Mesothelial cell of epicardium (in vitro differentiated cells): Measurements from ENCODE around the gene FAM163B. TPM values are rescaled to one million over a fixed set of nuclear protein-coding genes. Genes with fewer than 3 reads are reported as not detected.

Source experiments
- DNase-seq, 2 experiments: peaks; one replicate each; pipeline ENCODE4 v3.0.0; 2021; ENCODE audit warnings: low spot score in 2 of 2; ENCODE audit not compliant: unreplicated experiment in 2 of 2
- H3K27ac Mint-ChIP-seq: 2 replicates; pipeline ENCODE4 v1.8.0; 2021; ENCODE audit warnings: mixed read lengths
- H3K27me3 Mint-ChIP-seq: 2 replicates; pipeline ENCODE4 v1.8.0; 2021; ENCODE audit warnings: low read depth, mixed read lengths
- H3K36me3 Mint-ChIP-seq: 2 replicates; pipeline ENCODE4 v1.8.0; 2021; ENCODE audit warnings: mixed read lengths
- H3K4me1 Mint-ChIP-seq: 2 replicates; pipeline ENCODE4 v1.8.0; 2021; ENCODE audit warnings: mixed read lengths
- H3K4me3 Mint-ChIP-seq: 2 replicates; pipeline ENCODE4 v1.8.0; 2021; ENCODE audit warnings: mild to moderate bottlenecking, moderate library complexity, mixed read lengths
- H3K9me3 Mint-ChIP-seq: 2 replicates; pipeline ENCODE4 v1.8.0; 2021; ENCODE audit warnings: mixed read lengths
- total RNA-seq: library from RNA; stranded (reverse); gene quantifications from 3 replicates; pipeline ENCODE4 v1.2.1, GENCODE V29; 2021
- TF ChIP-seq, protein P1 (sequence below): fragments of 200-600 bp; sonication (generic); IDR thresholded peaks from one replicate; pipeline ENCODE4 v1.5.0; 2021; ENCODE audit warnings: antibody characterized with exemption; ENCODE audit not compliant: unreplicated experiment

The FAM163B gene
- total RNA-seq, 1 donor from 2014 or later = 0.72 TPM

DNA sequence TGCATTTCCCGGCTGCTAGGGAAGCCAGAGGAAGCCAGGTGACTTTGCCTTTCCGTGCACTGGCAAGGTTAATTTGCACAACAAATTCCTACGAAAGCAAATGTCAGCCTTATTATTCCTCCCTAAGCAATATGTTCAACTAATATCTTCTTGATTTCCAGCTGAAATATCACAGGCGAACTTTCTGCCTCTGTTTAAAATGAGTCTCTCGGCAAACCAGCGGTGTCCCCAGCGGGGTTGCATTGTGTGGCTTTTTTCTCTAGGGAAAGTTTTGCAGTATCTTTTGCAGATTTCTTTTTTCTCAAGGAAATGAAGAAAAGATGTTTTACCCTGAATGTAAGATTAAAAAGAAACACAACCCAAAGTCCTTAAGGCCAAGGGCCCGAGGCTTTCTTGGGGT lies 28.9 kb upstream of the FAM163B start:
- Mint-ChIP-seq H3K4me1 (peaks cover 14% of the 10 kb centered on the region), H3K36me3 (no peaks in the 10 kb centered on the region), H3K27ac (no peak overlapping the region), H3K27me3 (peaks cover 24% of the 10 kb centered on the region), H3K4me3 (no peak overlapping the region), H3K9me3 (no peaks in the 10 kb centered on the region)
- TF ChIP-seq, protein P1, sequence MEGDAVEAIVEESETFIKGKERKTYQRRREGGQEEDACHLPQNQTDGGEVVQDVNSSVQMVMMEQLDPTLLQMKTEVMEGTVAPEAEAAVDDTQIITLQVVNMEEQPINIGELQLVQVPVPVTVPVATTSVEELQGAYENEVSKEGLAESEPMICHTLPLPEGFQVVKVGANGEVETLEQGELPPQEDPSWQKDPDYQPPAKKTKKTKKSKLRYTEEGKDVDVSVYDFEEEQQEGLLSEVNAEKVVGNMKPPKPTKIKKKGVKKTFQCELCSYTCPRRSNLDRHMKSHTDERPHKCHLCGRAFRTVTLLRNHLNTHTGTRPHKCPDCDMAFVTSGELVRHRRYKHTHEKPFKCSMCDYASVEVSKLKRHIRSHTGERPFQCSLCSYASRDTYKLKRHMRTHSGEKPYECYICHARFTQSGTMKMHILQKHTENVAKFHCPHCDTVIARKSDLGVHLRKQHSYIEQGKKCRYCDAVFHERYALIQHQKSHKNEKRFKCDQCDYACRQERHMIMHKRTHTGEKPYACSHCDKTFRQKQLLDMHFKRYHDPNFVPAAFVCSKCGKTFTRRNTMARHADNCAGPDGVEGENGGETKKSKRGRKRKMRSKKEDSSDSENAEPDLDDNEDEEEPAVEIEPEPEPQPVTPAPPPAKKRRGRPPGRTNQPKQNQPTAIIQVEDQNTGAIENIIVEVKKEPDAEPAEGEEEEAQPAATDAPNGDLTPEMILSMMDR = no peak
- no peak for DNase-seq

DNA sequence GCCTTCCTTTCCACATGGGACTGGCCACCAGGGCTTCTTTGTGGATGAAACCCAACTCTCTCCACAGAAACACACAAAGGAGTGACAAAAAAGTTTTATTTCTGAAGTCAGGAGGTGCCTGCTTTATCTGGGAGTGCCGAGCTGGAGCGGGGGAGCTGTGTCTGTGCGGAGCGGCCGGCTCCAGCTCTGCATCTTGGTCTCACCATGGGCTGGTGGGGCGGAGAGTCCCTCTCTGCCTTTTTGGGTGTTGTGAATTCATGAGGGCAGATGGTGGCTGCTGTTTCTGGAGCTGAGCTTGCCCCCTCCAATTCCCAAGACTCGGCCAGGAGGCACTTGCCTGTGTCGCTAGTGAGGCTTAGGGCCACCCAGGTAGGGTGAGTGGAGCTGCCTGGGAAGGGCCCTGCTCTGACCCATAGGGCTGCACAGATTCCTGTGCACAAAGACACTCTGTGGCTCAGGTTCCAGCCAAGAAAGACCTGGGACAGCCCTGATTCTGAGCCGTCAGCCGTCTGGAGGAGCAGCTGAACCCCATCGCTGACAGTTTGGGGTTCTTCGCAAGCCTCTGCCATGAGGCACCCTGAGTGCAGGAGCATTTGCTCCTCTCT lies 28.4 kb upstream of the FAM163B start:
- no peak for DNase-seq
- peaks cover 18% of the 10 kb centered on the region for H3K4me1 Mint-ChIP-seq
- no peak overlapping the region for H3K27ac Mint-ChIP-seq
- TF ChIP-seq, protein P1 = no peak
- no peaks in the 10 kb centered on the region for H3K36me3 Mint-ChIP-seq
- H3K27me3 Mint-ChIP-seq = peaks cover 24% of the 10 kb centered on the region
- H3K9me3 Mint-ChIP-seq = no peaks in the 10 kb centered on the region
- no peak overlapping the region for H3K4me3 Mint-ChIP-seq

DNA sequence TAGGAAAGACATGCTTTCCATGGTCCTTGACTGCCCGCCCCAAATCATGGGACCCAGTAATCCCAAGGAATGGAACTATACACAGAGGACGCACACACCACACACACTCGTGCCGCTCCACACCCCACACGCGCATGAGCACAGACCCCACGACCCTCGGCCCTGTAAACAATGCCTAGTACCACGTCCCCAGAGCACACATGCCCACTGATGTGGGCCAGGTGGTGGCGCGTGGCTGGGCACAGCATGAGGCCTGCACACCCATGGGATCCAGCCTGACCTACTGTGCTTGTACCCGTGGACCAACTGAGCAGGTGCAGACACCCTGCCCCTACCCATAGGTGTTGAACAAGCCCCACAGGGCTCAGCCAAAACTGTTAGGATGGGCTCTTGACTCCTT lies 27.7 kb upstream of the FAM163B start:
- Mint-ChIP-seq H3K27ac (no peak overlapping the region), H3K36me3 (no peaks in the 10 kb centered on the region), H3K4me1 (peaks cover 18% of the 10 kb centered on the region), H3K9me3 (no peaks in the 10 kb centered on the region), H3K4me3 (no peak overlapping the region), H3K27me3 (peaks cover 24% of the 10 kb centered on the region)
- TF ChIP-seq, protein P1 = no peak
- DNase-seq = no peak

DNA sequence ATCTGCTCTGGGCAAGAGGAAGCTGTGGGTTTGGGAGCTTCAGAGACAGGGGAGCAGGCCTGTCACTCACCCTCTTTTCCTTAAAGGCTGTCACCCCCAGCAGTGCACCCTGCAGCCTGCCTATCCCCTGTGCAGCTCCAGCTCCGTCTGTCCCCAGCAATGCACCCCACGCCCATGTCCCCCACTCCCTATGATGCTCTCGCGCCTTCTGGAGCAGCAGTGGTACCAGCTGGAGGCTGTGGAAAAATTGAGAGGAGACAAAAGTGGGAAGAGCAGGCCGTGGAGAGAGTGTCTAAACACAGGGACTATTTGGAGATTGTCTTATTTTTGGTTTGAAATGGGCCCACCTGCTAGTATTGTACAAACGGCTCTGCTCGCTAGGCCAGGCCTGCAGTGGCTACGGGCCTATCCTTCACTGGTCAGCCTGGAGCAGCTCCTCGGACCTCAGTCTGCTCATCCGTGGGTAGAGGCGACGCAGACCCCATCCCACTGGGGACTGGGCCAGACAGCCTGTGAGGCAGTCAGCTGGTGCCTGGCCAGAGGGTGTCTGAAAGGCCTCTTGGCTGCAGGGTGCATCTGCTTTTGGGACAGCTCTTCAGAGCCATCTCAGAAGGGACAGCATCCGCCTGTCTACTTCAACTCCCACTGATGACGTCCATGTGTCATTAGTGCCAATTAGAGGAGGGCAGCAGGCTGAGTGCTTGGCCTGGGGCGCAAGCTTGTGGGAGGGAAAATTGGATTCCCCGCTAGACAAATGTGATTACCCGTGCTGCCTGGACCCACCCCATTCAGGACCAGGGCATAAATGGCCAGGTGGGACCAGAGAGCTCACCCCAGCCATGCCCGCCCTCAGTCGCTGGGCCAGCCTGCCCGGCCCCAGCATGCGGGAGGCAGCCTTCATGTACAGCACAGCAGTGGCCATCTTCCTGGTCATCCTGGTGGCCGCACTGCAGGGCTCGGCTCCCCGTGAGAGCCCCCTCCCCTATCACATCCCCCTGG lies 26.6 kb upstream of the FAM163B start, which contains the start of gene DBH:
Gene DBH, plus strand, starts transcription at position 831 of the 999 bp plus-strand sequence. Its CDS starts 9 bp downstream, at position 840.
- no peak within 1 kb of the TSS for H3K27ac Mint-ChIP-seq
- no peak for DNase-seq
- H3K4me1 Mint-ChIP-seq = peaks cover 18% of the 10 kb centered on the region
- H3K9me3 Mint-ChIP-seq = no peaks in the 10 kb centered on the region
- TF ChIP-seq, protein P1 = no peak
- H3K4me3 Mint-ChIP-seq = no peak within 1 kb of the TSS
- peaks cover 21% of the 10 kb centered on the region for H3K27me3 Mint-ChIP-seq
- no peaks in the 10 kb centered on the region for H3K36me3 Mint-ChIP-seq

DNA sequence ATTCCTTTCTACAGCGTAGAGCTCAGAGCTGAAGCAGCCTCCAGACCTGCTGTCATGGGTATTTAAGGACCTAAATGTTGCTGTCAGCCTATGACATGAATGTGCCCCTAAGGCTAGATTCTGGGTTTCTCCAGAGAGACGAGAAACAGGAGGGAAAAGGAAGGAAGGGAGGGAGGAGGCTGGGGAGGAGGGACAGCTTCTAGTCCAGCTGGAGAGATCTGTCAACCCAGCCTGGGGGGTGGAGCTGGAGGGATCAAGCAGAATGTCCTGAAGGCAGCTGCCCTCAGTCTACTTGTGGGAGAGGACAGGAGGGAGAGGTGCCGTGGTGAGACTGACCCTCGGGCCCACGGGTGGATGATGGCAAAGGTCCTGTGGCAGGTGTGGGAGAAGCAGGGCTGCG lies 25.9 kb upstream of the FAM163B start:
- H3K36me3 Mint-ChIP-seq = no peaks in the 10 kb centered on the region
- TF ChIP-seq, protein P1 = no peak

More for the DNA sequence above, 25.9 kb upstream of the FAM163B start:
- H3K27me3 Mint-ChIP-seq = peaks cover 15% of the 10 kb centered on the region
- H3K4me1 Mint-ChIP-seq = peaks cover 18% of the 10 kb centered on the region
- H3K9me3 Mint-ChIP-seq = no peaks in the 10 kb centered on the region
- no peak overlapping the region for H3K27ac Mint-ChIP-seq
- no peak overlapping the region for H3K4me3 Mint-ChIP-seq
- DNase-seq = no peak
